ENCODE measurements around the gene INHBA.

The INHBA gene

DNA sequence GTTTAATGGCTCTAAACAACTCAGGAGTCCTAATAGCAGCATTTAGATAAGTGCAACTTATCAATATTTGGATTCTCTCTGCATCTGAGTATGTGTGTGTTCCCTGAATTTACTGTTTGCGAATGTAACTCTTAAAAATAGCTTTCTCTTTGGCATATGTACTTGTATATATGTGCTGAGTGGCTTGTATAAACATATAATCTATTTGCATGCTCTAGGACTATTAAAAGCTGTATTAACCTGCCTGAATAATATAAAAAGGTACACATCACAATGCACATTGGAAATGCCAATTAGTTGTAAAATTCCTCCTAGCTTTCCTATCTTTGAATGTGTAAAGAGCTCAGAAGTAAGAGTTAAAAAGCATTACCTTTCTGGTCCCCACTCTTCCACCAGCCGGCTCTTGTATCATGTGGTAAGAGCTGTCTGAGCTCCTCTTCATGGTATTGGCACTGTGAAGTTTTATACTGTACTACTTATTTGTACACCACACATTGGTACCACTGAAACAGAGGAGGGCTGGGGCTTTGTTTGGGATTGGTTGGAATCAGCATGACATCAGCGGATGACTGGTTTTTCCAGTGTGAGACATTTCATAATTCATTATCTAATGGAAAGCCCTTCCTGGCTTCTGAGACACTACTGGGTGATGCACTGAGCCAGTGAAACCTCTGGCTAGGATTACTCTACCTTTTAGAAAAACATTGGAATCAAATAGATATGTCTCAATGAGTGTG lies at the start of gene INHBA:
INHBA (minus strand) TSS at position 456 of the 737 bp plus-strand sequence. CDS start 2,716 bp downstream, outside the sequence.
- no peak for DNase-seq

DNA sequence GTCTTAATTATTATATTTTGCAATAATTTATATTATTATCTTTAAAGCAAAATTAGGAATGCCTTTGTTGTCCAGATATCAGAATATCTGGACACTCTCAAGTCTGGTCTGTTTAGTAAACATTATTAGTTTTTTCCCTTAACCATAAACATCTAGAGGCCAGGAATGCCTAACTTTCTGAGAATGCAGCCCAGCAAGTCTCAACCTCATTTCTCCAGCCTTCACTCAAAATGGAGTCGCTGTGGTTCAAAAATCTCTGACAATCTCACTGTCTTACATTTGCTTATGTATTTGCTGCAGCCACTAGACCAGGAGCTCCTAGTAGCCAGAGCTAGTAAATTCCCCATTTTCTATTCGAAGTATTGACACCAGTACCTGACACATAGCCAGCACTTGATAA lies 49.7 kb upstream of the INHBA start:
- DNase-seq: no peak

DNA sequence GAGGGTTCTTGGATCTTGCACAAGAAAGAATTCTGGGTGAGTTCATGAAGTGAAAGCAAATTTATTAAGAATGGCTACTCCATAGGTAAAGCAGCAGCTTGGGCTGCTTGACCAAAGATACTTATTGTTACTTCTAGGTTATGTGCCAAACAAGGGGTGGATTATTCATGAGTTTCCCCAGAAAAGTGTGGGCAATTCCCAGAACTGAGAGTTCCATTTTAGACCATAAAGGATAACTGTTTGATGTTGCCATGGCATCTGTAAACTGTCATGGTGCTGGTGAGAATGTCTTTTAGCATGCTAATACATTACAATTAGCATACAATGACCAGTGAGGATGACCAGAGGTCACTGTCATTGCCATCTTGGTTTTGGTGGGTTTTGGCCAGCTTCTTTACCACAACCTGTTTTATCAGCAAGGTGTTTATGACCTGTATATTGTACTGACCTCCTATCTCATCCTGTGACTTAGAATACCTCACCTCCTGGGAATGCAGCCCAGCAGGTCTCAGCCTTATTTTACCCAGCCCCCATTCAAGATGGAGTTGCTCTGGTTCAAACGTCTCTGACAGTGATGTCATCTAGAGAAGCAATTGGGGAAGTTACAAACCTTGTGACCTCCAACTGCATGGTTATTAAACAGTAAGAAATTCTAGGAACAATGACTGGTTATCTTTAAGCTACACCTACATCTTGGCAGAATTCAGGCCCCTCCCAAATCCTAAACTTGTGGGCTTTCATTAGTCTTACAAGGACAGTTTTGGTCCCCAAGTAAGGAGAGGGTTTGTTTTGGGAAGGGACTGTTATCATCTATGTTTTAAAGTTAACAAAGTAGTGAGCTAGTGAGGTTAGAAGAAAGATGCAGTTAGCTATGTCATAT lies 48.0 kb upstream of the INHBA start:
- DNase-seq: no peak

DNA sequence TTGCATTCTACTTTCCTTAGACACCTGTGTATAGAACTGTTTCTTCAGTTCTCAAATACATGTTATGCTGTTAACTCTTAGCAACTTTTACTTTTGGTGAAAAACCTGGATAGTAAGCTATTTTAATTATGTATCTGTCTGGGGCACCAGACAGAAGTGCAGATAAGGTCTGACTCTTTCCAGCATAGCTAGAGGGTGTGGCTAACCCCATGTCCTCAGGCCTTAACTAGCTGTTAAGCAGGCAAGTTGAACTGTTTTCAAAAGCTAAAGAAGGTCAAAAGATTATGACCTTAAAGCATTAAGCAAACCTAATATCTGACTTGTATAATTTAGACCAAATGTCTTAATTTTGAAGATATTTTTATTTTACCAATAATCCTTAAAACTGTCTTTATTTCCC lies 45.1 kb upstream of the INHBA start:
- DNase-seq: no peak

DNA sequence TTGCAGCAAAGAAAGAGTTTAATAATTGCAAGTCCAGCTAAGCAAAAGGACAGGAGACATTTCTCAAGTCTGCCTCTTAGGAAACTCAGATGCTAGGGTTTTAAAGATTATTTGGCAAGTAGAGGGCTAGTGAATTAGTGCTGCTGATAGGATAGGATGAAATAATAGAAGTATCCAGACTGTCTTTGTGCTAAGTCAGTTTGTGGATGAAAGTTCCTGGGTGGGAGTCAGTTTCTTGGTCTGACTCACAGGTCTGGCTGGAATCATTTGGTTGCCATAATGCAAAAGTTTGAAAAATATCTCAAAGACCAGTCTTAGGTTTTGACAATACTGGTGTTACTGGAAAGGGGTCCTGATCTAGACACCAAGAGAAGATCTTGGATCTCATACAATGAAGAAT lies 42.6 kb upstream of the INHBA start:
- no peak for DNase-seq

DNA sequence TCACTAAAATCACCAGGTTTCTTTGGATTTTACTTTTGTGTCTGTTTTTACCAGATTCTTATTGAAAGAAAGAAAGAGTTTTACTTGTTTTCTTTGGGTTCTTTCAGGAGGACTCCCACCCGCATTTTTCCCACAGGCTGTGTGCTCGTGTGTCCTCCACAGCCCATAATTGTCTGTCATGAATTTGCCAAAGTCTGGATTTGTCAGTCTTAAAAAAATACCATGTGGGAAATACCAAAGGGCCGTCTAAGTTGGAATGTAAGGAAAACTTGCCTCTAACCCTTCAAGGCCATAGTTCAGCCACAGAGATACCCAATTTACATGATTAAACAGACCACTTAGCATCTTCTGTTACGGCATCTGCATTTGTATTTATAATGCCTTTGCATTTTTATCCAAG lies 41.3 kb upstream of the INHBA start:
- DNase-seq: no peak

DNA sequence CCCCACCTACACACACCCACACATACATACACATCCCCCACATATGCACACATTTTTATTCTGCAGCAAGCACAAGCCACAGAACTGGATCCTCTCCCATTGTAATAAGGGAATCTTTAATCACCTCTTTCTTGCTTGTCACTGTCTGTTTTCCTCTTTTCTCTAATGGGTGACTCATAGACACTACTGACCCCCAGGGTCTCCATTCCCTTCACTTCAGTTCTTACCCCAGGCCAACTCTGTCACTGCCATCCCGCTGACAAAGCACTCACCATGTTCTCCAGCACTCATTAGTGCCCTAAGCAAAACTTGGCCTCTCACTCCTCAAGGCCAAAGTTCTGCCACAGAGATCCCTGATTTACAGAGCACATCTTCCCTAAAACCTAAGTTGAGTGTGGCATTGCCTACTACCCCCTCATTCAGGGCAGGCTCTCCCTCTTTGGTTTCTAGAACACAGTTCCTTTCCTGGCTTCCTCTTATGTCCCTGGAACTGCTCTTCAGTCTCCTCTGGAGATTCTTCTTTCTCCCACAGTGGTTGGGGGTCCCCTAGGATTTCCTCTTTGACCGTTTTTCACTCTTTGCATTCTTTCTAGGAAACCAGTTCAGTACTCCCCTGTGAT lies 39.6 kb upstream of the INHBA start:
- no peak for DNase-seq

DNA sequence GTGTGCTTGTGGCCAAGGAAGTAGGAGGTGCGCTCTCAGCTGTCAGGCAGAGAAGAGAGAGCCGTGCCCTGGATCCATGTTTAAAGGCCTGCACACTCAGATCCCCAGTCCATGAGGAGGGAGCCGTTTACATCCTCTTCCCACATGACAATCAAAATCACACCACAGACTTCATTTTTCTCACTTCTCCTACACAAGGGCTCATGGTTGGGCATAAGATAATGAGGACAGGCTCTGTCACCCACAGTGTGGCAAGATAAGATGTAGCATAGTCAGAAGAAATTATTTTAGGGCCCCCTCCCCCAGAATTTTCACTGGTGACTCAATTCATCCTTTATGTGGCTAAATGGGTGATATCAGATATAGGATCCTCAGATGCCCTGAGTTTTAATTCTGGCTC lies 35.9 kb upstream of the INHBA start:
- DNase-seq: no peak

DNA sequence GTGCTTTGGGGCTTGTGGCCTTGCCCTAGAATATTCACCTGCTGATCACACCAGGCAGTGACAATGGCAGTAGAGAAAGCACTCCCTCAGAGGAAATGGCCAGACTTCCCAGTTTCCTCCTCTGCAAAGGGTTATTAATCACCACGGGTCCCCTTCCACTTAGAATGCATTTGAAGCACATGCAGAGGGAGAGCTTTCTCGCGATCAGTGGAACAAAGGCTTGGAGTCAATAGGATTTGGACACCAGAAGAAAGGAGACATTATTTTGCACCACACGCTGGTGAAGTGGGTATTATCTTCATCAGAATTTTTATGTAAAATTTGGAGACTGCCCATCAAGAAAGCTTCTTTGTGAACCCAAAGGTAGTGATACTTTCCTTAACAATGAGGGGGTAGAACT lies 35.4 kb upstream of the INHBA start:
- no peak for DNase-seq

DNA sequence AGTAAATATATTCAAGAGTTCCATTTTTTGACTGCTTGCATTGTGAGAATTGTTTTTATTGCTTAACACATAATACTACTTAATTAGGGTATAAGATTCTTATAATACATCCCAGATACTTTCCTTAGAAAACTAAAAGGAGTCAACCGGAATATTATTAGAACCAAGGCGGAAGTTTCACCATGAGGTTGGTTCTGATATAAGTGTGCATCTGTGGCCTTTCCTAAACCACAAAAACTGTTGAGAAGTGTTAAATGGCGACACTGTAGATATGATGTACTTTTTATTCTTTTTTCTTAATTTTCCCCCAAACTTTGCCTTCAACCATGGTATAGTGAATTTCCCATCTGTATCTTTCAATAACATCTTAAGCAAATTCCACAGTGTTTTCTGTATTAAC lies 32.3 kb upstream of the INHBA start:
- DNase-seq: no peak

DNA sequence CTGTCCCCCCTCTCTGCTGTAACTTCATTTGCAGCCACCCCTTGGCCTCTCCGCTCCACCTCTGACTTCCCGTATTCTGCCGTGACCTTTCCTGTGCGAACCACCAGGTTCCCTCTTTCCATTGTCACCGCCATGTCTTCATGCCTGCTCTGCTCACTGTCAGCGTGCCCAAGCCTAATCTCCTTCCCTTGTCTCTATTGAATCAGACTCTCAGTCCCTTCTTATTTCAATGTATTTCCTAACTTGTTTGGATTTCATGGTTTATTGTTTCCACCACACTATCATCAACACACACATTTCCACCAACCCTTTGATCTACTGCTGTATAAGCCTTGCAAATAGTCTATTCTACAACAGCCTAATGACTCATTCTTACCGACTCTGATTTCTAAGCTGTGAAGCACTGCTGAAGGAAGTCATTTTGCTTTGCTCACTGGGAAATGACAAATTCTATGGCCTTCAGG lies 30.0 kb upstream of the INHBA start:
- no peak for DNase-seq

DNA sequence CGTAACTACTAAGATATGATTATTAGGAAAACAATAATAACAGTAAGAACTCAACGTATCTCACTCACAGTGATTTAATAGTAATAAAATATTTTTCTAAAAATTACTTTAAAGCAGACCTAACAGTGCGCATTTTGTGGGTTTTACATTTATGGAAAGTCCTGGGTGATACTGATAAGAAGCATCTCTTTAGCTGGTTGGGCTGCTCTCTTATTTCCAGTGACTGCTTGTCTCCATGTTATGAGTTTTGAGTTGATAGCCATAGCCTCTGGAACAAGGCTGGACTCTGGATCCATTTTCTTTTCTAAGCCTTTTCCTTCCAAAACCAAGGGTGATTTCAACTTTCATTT lies 29.5 kb upstream of the INHBA start:
- DNase-seq: no peak

DNA sequence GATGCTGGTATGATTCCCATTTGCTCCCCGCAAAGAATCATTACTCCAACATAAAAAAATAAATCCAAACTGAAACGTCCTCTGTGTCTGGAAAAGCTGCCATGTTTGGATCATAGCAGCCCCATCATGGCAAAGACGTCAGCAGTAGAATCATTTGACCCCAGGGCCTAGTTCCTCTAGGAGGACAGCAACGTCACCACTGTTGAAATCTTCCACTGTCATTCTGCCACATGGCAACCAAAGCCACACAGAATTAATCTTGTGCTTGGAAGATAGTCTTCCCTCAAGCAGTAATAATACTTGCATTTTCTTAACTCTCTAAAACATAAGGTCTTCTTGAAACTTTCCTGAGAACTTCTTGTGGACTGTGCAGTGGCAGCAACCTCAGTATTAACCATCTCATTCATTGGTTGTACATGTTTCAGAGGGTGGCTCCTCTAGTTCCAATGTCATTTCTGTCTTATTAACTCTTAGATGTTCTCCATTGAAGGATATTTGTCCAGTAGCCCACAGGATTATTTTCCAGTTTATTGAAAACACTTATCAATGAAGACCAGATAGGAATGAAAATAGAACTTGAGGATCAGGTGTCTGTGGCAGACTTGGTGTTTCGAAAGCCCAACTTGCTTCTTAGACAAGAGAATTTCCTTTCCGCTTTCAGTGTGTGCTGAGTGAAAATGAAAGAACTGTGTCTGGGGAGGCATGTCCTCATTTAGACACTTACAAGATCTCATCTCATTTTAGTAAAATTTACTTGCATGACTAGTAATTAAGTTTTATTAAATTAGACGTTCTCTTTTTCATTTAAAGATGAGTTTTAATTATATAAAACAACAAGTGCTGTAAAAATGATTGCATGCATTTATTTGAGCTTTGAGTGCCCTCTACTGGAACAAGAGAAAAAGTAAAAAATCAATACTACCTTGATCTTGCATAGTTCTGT lies 28.9 kb upstream of the INHBA start:
- no peak for DNase-seq

DNA sequence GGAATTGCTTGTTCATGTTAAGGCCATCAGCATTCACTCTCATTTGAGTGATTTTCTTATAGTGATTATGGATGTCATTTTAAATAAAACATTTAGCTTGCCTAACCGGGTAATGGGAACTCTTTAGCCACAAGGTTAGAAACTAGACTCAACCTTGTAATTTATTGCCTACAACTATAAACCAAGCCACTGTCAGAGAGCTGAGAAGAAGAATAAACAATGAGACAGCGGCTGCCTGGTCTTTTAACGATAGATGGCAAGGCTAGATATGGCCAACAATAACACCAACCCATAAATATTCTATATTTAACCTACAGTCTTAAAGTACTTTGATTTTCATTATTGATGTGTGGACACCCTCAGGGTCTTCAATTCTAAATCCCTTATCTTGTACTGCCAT lies 27.8 kb upstream of the INHBA start:
- DNase-seq: no peak

DNA sequence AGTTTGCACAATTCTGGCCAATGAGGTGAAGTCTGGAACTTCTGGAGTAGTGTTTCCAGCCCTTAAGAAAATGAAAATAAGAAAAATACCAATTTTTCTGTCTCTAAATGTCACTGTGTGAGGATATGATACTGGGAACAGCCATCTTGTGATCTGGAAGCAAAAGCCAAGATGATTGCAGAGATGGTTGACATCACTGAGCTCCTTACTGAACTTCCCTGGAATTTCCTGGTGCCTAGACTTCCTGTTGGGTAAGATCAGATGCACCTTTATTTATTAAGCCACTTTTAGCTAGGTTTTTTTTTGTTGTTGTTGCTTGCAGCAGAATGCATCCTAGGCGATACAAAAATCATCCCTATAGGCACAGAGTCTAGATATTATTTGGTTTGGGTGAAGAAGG lies 27.3 kb upstream of the INHBA start:
- no peak for DNase-seq

DNA sequence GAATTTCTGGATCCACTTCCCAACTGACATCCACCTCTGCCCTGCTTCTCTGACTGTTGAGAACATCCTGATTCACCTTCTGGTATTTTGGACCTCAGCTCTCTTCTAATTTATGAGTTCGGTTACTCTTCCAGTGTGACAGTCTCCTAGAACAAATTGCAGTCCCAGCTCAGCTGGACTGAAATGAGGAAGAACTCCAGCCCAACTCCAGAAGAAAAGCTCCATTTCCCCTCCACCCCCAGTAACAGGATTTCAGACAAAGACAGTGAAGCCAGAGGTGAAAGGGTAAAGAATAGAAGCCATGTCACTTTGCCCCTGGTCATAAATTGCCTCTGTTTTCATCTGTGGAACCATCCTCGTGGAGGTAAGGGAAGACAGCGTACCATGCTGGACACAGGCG lies 26.2 kb upstream of the INHBA start:
- no peak for DNase-seq

DNA sequence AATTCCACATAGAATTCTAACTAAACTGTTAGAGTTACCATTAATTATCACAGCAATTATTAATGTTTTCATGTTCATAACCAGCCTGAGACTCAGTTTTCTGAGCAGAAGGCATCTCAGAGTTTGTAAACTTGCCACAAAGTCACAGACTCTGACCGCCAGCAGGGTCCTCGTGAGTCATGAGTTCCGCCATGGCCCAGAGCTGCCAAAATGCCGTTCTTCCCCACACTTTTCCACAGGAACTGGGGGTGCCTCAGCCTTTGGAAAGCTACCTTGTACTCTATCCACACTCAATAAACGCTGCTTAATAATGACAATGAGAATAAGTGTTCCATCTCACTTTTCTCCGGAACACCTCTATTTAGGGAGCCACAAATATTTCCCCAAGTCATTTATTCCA lies 22.1 kb upstream of the INHBA start:
- no peak for DNase-seq

DNA sequence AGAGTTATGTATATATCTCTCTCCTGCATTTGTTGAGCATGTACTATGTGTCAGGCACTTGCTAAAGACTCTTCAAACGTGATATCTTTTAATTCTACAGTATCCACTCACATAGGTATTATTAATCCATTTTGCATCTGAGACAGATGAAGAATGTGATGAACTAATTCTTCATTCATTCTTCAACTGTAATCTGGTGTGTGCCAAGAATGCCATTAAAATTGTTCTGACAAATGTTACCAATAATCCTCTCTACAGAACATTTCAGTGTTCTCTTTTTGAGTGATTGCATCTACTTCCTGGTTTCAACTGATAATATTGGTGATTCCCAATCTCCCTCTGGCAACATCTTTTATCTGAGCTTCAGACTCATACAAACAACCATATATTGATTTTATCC lies 18.0 kb upstream of the INHBA start:
- no peak for DNase-seq

DNA sequence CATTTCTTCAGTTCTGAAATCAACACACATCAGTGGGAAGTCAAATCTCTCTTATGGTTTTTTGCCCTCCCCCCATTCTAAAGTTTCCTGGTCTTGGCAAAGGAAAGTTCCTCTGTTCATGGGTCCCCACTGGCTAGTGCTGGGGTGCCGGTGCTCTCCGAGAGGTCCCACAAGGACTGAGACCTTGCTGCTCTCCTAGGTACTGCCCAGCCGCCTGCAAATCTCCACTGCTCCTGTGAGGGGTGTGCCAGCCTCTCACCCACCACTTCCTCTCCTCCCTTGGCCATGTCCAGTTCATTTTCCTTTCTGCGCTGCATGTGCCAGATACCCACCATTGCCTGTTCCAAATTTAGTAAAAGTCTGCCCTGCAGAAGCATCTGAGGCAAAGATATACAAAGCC lies 17.2 kb upstream of the INHBA start:
- no peak for DNase-seq

DNA sequence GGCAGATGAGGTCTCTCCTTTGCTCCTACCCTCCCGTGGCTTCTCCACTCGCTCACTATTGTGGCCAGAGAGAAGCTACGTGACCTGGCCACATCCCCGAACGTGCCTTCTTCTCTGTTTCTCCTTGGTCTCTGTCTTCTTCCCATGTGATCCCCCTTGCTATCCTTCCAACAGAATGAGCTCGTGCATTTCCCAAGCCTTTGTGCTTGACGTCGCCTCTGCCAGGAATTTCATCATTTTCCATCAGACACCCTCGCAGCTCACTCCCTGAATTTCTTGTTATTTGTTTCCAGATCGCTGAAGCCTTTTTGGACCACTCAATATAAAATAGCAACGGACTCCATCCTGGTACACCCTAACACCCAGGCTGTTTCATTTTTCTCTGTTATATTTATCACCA lies 13.8 kb upstream of the INHBA start:
- no peak for DNase-seq

DNA sequence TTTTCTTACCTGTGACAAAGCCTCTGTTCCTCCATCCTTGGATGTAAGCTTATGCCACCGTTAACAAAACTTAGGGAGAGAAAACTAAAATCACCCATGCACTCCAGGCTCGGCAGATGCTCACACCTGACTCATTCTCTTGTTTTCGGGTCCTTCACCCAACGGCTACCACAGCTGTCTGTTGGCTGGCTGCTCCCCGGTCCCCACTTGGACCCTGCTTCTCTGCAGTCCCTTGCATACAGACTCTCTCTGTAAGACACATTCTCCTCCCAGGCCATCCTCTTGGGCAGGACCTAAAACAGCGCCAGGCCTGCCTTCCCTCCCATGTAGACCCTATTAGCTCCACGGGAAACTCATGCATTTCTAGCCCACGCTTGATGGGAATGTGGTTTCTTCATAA lies 12.1 kb upstream of the INHBA start:
- DNase-seq: no peak

DNA sequence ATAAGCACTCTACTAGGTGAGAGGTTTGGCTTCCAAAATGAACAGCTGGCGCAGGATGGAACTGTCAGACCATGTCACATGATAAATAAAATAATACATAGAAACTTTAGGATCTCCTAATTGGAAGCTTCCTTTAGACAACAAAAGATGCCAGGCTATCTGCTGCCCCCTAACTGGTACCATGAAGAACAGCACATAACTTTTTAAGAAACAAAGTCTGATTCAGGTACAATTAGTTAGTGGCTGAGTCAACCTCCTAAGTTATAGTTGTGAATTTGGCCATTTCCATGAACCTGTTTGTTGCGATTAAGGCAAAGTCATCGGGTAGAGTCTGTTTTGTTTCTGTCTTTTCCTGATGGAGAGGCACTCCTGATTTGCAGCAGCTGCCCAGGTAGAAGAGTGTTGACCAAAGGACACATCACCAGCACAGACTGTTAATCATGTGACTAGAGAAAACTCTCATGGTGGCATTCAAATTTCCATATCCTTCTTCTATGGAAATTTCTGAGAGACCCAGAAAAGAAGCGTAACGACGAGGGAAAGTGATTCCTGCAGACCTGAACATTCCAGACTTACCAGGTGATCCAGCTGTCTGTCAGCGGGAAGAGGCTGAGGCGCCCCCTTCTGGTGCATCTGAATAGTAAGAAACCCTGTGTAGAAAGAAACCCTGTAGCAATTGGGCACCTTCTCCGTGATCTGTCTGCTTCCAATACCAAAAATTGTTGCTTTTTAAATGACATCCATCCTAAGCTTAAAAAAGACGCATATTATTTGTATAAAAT lies 8.6 kb upstream of the INHBA start:
- peak; percentile 41 for DNase-seq
